CD8-positive, alpha-beta memory T cell (primary cell): ENCODE data around the gene PKNOX1. TPM values are rescaled to one million over a fixed set of nuclear protein-coding genes. Genes with fewer than 3 reads are reported as not detected.
"Not testable (repeated sequence)": the region's sequence is repeated elsewhere in the genome, so short reads cannot be mapped to it uniquely, and the experiment has no call there.

Source experiments
- CTCF ChIA-PET: fragments of 350-600 bp; sonication (Branson Sonifier 250); formaldehyde crosslinking; loops from one replicate; lab custom pipeline; 2021; ENCODE audit warnings: antibody characterized with exemption; lab: Charles Lee
- POLR2A ChIA-PET: fragments of 350-600 bp; sonication (Branson Sonifier 250); formaldehyde crosslinking; loops from one replicate; lab custom pipeline; 2021; ENCODE audit warnings: antibody characterized with exemption; lab: Charles Lee
- DNase-seq, 5 donors: peaks; one replicate each; pipeline versions ENCODE4 v3.0.0 to v3.0.0-alpha.2; 2020 to 2022; ENCODE audit warnings: mixed read lengths in 1 of 5
- H3K27ac ChIP-seq: one replicate; pipeline ENCODE4 v1.7.0; 2013; ENCODE audit warnings: low read depth, mild to moderate bottlenecking, low read length, moderate library complexity
- H3K27me3 ChIP-seq: 2 replicates; pipeline ENCODE4 v1.7.0; 2013; ENCODE audit warnings: low read length, mild to moderate bottlenecking; ENCODE audit not compliant: insufficient read depth, poor library complexity, severe bottlenecking
- H3K36me3 ChIP-seq: 2 replicates; pipeline ENCODE4 v1.7.0; 2013; ENCODE audit warnings: mild to moderate bottlenecking, low read length, moderate library complexity; ENCODE audit not compliant: insufficient read depth
- H3K4me1 ChIP-seq: 2 replicates; pipeline ENCODE4 v1.7.0; 2013; ENCODE audit warnings: mild to moderate bottlenecking, low read length, moderate library complexity; ENCODE audit not compliant: insufficient read depth
- H3K4me3 ChIP-seq: 2 replicates; pipeline ENCODE4 v1.7.0; 2013; ENCODE audit warnings: mild to moderate bottlenecking, low read length
- H3K9me3 ChIP-seq: 2 replicates; pipeline ENCODE4 v1.7.0; 2013; ENCODE audit warnings: mild to moderate bottlenecking, low read length
- H3K27ac Mint-ChIP-seq, 8 donors: one replicate each; pipeline ENCODE4 v1.8.0; 2020 to 2021; ENCODE audit warnings: mixed read lengths in 8 of 8, mild to moderate bottlenecking in 6 of 8, inconsistent platforms in 3 of 8, moderate library complexity in 3 of 8
- H3K27me3 Mint-ChIP-seq, 2 donors: one replicate each; pipeline ENCODE4 v1.8.0; 2020 to 2021; ENCODE audit warnings: mixed read lengths in 2 of 2, mild to moderate bottlenecking in 1 of 2, moderate library complexity in 1 of 2
- H3K36me3 Mint-ChIP-seq, 3 donors: one replicate each; pipeline ENCODE4 v1.8.0; 2020 to 2021; ENCODE audit warnings: mixed read lengths in 3 of 3, inconsistent platforms in 1 of 3, mild to moderate bottlenecking in 1 of 3
- H3K4me1 Mint-ChIP-seq, 3 donors: one replicate each; pipeline ENCODE4 v1.8.0; 2020 to 2021; ENCODE audit warnings: mixed read lengths in 3 of 3, inconsistent platforms in 1 of 3, mild to moderate bottlenecking in 1 of 3
- H3K4me3 Mint-ChIP-seq, 7 donors: one replicate each; pipeline ENCODE4 v1.8.0; 2020 to 2021; ENCODE audit warnings: mixed read lengths in 7 of 7, mild to moderate bottlenecking in 6 of 7, moderate library complexity in 4 of 7, inconsistent platforms in 2 of 7
- H3K9me3 Mint-ChIP-seq, 5 donors: one replicate each; pipeline ENCODE4 v1.8.0; 2020 to 2022; ENCODE audit warnings: mixed read lengths in 5 of 5, mild to moderate bottlenecking in 3 of 5, moderate library complexity in 2 of 5, inconsistent platforms in 1 of 5
- polyA plus RNA-seq: library from polyadenylated mRNA; unstranded; fragments of 300-500 nt; fragmentation: Illumina TruSeq; gene quantifications from one replicate; pipeline ENCODE4 v1.2.3, GENCODE V29; 2021
- total RNA-seq, 2 experiments: library from RNA; stranded (reverse); gene quantifications; one replicate each; pipeline ENCODE4 v1.2.3, GENCODE V29; 2021

The PKNOX1 gene
- total and polyA plus RNA-seq, 3 experiments from 2014 or later = 18.6 to 22.9 (median 22.8) TPM

DNA sequence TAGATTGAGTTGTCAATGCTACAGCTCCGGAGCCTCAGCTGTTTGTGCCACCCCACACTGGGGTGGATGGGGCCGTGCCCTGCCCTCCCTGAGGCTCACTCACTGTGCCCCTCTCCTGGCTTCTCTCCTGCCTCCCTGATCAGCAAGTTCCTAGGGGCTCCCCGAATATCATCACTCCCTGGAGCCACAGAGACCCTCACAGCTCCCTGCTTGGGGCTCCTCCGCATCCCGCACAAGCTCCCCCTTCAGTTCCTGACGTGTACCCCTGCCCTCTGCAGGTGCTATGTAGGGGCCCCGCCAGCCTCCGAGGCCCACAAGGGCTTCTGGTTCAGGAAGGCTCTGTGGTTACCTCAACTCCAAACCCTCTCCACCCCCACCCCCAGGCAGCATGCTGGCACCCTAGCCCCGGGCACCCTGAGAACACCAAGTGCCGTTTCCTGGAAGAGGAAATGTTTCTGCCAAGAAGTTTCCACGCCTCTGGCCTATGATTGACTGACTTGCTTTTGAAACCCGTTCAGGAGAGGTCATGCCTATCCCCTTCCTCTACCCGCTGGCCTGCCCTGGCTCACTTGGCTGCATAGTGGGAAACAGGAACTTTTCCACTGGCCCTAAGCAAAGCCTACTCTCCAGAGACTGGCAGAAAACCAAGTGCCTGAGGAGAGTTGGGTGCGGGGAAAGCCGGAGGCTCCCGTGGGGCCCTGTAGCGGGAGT, 71.0 kb downstream of the PKNOX1 start:
- H3K4me3 ChIP-seq, CTCF ChIA-PET, H3K9me3 Mint-ChIP-seq, H3K27me3 ChIP-seq, H3K4me1 Mint-ChIP-seq, H3K4me1 ChIP-seq, H3K27ac ChIP-seq, H3K27me3 Mint-ChIP-seq, H3K9me3 ChIP-seq, H3K36me3 ChIP-seq, H3K36me3 Mint-ChIP-seq, POLR2A ChIA-PET: not testable (repeated sequence)
- Mint-ChIP-seq H3K4me3 (peak overlapping the region in 4 of 7 donors; percentile 57 to 78 (median 69)), H3K27ac (peak overlapping the region in 6 of 8 donors; percentile 69 to 92 (median 76))
- peak in 1 of 5 donors; percentile 17 for DNase-seq

DNA sequence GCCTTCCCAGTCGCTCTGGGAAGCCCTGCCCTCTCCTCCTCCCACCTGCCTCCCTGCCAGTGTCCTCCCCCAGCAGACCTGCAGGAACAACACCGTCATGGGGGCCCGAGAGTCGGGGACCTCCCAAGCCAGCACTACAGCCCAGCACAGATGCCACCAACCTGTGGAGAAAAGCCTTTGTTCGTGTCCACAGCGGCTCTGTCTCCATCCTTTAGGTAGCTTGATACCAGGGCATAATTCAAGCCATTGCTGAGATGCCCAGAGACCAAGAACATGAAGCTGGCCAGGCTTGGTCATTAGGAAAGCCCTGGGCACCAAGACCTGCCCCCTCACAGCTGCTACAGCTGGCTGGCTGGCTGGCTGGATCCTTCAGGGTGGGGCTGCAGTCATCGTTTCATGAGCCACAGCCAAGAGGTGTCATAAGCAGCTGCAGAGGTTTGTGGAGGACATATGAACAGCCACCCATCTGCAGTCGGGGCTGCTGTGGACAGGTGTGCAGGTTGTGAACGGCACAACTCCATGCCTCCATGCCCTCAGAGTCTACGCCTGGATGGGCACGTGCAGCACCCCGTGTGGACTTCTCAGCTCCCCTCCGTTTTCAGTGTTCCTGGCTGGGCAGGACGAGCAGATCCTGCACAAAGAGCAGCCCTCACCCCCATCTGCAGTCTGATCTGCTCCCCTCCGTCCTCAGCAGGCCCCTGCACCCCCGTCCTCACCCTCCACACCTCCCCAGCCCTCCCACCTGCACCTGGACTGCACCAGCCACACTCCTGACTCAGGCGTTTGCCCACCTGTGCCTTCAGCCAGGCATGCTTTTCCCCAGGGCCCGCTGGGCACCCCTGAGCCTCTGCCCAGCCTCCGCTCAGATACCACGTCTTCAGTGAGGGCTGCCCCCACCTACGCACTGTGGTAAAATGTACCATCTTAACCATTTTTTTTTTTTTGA, 71.8 kb downstream of the PKNOX1 start:
- H3K27me3 Mint-ChIP-seq, H3K27me3 ChIP-seq, H3K4me1 ChIP-seq, DNase-seq, H3K4me1 Mint-ChIP-seq, H3K9me3 ChIP-seq, POLR2A ChIA-PET, H3K4me3 ChIP-seq, H3K36me3 ChIP-seq, H3K27ac ChIP-seq, H3K9me3 Mint-ChIP-seq, CTCF ChIA-PET, H3K36me3 Mint-ChIP-seq: not testable (repeated sequence)
- Mint-ChIP-seq H3K27ac (peak overlapping the region in 1 of 8 donors; percentile 91), H3K4me3 (peak overlapping the region in 2 of 7 donors; percentile 23)

DNA sequence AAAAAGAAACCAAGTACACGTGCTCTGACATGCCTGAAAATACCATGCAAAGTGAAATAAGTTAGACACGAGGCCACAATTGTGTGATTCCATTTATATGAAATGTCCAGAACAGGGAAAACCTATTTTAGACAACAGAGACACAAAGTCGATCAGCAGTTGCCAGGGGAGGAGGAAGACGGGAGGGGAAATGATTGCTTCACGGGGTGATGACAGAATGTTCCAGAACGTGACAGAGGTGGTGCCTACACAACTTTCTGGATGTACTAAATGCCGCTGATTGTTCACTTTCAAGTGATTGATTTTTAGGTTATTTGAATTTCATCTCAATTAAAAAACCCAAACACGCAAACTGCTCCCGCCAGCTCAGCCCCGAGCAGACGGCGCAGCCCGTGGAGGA, 78.8 kb downstream of the PKNOX1 start:
- H3K36me3 Mint-ChIP-seq, H3K4me1 Mint-ChIP-seq, H3K36me3 ChIP-seq, CTCF ChIA-PET, H3K27ac Mint-ChIP-seq, H3K27me3 Mint-ChIP-seq, POLR2A ChIA-PET, H3K4me3 ChIP-seq, H3K27me3 ChIP-seq, H3K4me3 Mint-ChIP-seq, DNase-seq, H3K27ac ChIP-seq, H3K4me1 ChIP-seq, H3K9me3 ChIP-seq, H3K9me3 Mint-ChIP-seq: not testable (repeated sequence)

DNA sequence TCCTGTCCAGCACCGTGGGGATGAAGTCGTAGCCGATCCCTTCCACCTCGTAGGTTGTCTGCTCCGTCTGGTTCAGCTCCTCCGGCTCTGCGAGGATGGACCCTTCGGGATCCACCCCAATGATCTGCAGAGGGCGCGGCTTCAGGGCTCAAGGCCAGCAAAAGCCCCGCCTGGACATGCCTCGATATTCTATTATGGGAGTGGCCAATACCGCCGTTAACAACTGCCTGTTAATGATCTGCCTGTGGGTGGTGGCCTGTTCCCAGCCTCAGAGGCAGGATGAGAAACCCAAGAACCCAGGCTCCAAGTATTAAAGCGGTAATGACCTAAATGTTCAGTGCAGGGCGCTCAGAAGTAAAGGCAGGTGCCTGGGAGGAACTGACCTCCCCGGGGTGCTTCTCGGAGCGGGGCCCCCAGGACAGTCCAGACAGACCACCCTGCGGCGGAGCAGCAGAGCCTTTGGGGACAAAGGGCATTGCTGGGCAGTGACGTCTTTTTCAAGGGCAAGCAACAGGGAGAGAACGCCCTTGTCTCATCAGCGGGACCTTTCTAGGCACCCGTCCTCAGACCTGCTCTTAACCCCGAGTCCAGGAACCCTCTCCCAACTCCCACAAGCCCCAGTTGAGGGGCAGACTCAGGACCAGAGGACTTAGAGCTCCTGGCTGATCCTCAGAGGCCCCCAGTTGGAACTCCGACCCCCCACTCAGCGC, 88.7 kb downstream of the PKNOX1 start:
- H3K9me3 Mint-ChIP-seq, DNase-seq, H3K36me3 Mint-ChIP-seq, H3K27ac ChIP-seq, H3K4me3 Mint-ChIP-seq, H3K9me3 ChIP-seq, H3K4me1 Mint-ChIP-seq, H3K36me3 ChIP-seq, POLR2A ChIA-PET, H3K27me3 ChIP-seq, H3K27ac Mint-ChIP-seq, H3K4me1 ChIP-seq, H3K27me3 Mint-ChIP-seq, CTCF ChIA-PET, H3K4me3 ChIP-seq: not testable (repeated sequence)

DNA sequence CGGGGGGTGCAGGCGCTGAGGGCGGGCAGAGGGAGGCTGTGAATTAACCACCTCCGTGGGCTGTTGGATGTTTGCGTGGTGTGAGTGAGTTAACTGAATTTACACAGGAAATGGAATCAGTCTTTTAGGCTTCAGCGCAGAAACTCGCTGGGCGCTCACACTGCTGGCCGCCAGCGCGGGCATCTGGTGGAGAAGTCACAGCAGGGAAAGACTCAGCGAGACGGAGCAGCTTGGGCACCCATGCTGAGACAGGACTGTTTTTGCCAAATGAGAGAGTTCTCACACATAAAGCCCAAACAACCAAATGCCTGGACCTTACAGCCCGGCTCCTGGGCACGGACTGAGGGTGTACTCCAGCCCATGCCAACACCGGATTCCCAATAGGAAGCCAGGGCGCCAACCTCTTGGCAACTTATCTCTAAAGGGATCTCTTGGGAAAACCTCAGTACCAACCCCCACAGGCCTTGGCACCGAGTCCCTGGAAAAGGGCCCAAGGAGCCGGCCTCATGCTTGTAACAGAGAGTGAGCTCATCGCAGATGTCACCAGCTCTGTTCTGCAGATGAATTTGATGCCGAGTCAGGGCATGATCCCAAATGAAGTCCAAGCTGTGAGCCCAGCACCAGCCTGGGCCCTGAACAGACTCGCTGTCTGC, 90.0 kb downstream of the PKNOX1 start:
- H3K36me3 ChIP-seq, H3K27ac ChIP-seq, POLR2A ChIA-PET, H3K27me3 ChIP-seq, H3K9me3 ChIP-seq, H3K4me3 ChIP-seq, H3K4me3 Mint-ChIP-seq, CTCF ChIA-PET, DNase-seq, H3K27ac Mint-ChIP-seq, H3K4me1 Mint-ChIP-seq, H3K9me3 Mint-ChIP-seq, H3K4me1 ChIP-seq, H3K27me3 Mint-ChIP-seq, H3K36me3 Mint-ChIP-seq: not testable (repeated sequence)

DNA sequence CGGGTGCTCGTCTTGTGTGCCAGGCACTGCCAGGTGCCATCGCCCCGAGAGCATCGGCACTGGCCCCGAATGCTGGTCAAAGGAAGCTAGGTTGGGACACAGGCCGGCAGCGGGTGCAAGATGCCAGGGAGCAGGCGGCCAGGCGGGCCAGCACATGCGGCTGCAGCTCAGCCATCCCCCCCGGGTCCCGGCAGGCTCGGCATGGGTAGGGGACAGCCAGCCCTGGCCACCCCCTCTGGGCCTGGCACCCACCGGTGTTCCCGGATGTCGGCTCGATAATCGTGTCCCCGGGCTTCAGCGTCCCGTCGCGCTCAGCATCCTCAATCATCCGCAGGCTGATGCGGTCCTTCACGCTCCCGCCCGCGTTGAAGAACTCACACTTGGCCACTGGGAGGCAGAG, 91.6 kb downstream of the PKNOX1 start:
- H3K4me3 ChIP-seq, H3K27ac Mint-ChIP-seq, H3K9me3 ChIP-seq, H3K36me3 ChIP-seq, H3K9me3 Mint-ChIP-seq, H3K27me3 ChIP-seq, H3K27me3 Mint-ChIP-seq, POLR2A ChIA-PET, H3K4me1 ChIP-seq, CTCF ChIA-PET, H3K4me1 Mint-ChIP-seq, H3K27ac ChIP-seq, DNase-seq, H3K4me3 Mint-ChIP-seq, H3K36me3 Mint-ChIP-seq: not testable (repeated sequence)

DNA sequence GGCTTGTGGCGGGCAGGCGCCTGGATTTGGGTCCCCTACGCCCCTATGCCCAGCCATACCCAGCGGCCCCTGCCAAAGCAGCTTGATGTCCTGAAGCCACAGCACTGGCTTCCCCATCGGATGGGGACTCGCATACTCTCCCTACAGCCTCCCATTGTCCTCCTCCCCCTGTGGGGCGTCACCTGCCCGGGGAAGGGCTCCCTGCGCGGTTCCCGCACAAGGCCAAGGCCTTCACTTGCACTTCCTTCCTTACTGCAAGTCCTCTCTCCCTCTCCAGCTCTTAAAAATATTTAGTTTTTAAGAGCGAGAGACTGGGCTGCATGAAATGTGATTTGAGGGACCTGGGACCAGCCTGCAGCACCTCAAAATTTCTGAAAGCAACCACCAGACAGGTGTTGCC, 92.3 kb downstream of the PKNOX1 start:
- H3K27ac ChIP-seq, H3K4me1 Mint-ChIP-seq, H3K9me3 ChIP-seq, H3K36me3 ChIP-seq, H3K36me3 Mint-ChIP-seq, H3K4me3 Mint-ChIP-seq, H3K27me3 ChIP-seq, H3K9me3 Mint-ChIP-seq, H3K4me1 ChIP-seq, H3K4me3 ChIP-seq, H3K27me3 Mint-ChIP-seq, CTCF ChIA-PET, H3K27ac Mint-ChIP-seq, DNase-seq, POLR2A ChIA-PET: not testable (repeated sequence)

DNA sequence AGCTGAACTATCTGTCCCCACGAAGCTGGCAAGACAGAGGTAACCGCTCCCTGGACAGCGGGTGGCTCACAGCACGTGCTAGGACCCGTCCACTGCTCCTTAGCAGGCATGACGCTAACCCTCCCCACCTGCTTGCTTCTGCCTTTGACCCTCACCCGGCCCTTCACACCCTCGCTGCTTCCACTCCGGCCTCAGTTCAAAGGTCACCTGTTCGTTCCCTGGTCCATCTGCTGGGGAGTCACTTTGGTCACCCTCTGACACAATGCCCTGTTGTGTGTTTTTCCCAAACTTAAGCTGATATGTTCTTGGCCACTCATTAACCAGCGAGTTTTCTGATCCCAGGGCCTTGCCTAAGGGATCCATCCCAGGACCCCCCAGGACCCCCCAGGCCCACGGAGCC, 93.7 kb downstream of the PKNOX1 start:
- H3K36me3 Mint-ChIP-seq, H3K4me3 Mint-ChIP-seq, H3K27me3 Mint-ChIP-seq, DNase-seq, H3K4me3 ChIP-seq, H3K27ac Mint-ChIP-seq, H3K27ac ChIP-seq, H3K36me3 ChIP-seq, H3K4me1 Mint-ChIP-seq, H3K4me1 ChIP-seq, H3K9me3 ChIP-seq, CTCF ChIA-PET, H3K27me3 ChIP-seq, H3K9me3 Mint-ChIP-seq, POLR2A ChIA-PET: not testable (repeated sequence)
